GM12878 (cell line): ENCODE results near the gene PHF2.

Experiments used
- BCLAF1 ChIP-seq: fragments of 450-650 bp; IDR thresholded peaks from 2 replicates; pipeline ENCODE4 v1.6.1; 2017; ENCODE audit warnings: antibody characterized with exemption, mild to moderate bottlenecking, moderate library complexity
- CTCF ChIP-seq, 3 experiments: IDR thresholded peaks in 2 of 3; conservative IDR thresholded peaks in 1 of 3; 2 replicates each; pipeline ENCODE4 v1.5.1; 2011; ENCODE audit warnings: low read depth in 3 of 3, low read length in 3 of 3, mild to moderate bottlenecking in 3 of 3, control low read depth in 2 of 3, moderate library complexity in 2 of 3, inconsistent platforms in 1 of 3, mixed read lengths in 1 of 3; ENCODE audit not compliant: control insufficient read depth in 2 of 3, insufficient read depth in 1 of 3; ENCODE audit errors: extremely low read depth in 1 of 3
- EZH2 ChIP-seq: IDR thresholded peaks from 2 replicates; pipeline ENCODE4 v1.6.1; 2012; ENCODE audit warnings: low read depth, mild to moderate bottlenecking, control low read depth, inconsistent platforms, low read length, borderline replicate concordance; ENCODE audit not compliant: control insufficient read depth
- JUND ChIP-seq: IDR thresholded peaks from 2 replicates; pipeline ENCODE4 v1.6.1; 2012; ENCODE audit warnings: low read depth, mild to moderate bottlenecking, low read length, improper control_type of control experiment, moderate library complexity
- MTA2 ChIP-seq: fragments of 450-650 bp; IDR thresholded peaks from 2 replicates; pipeline ENCODE4 v1.6.1; 2016; ENCODE audit warnings: low read depth, mild to moderate bottlenecking, moderate library complexity
- RAD21 ChIP-seq: IDR thresholded peaks from 2 replicates; pipeline ENCODE4 v1.6.1; 2011; ENCODE audit warnings: mild to moderate bottlenecking, low read depth, low read length, moderate library complexity; ENCODE audit not compliant: insufficient read depth
- REST ChIP-seq: IDR thresholded peaks from 2 replicates; pipeline ENCODE4 v1.6.1; 2012; ENCODE audit warnings: mild to moderate bottlenecking, low read depth, low read length
- SIN3A ChIP-seq: IDR thresholded peaks from 2 replicates; pipeline ENCODE4 v1.6.1; 2012; ENCODE audit warnings: low read depth, low read length, improper control_type of control experiment
- SP1 ChIP-seq: IDR thresholded peaks from one replicate; pipeline ENCODE4 v1.6.1; 2011; ENCODE audit warnings: low read depth, low read length
- SPI1 ChIP-seq: IDR thresholded peaks from 2 replicates; pipeline ENCODE4 v1.6.1; 2011; ENCODE audit warnings: low read depth, mild to moderate bottlenecking, low read length, moderate library complexity, borderline replicate concordance; ENCODE audit not compliant: insufficient read depth
- YY1 ChIP-seq: IDR thresholded peaks from 2 replicates; pipeline ENCODE4 v1.6.1; 2011; ENCODE audit warnings: low read depth, mild to moderate bottlenecking, low read length
- ZNF274 ChIP-seq: IDR thresholded peaks from one replicate; pipeline ENCODE4 v1.8.0; 2011; ENCODE audit not compliant: insufficient read length, insufficient read depth
- TF ChIP-seq, protein P1 (sequence below): IDR thresholded peaks from 2 replicates; pipeline ENCODE4 v1.6.1; 2012; ENCODE audit warnings: low read depth, low read length, improper control_type of control experiment

- TF ChIP-seq SPI1: no peak
- no peak for TF ChIP-seq ZNF274
- no peak for TF ChIP-seq RAD21
- no peak for TF ChIP-seq YY1
- no peak for TF ChIP-seq EZH2
- TF ChIP-seq, protein P1, sequence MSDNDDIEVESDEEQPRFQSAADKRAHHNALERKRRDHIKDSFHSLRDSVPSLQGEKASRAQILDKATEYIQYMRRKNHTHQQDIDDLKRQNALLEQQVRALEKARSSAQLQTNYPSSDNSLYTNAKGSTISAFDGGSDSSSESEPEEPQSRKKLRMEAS: no peak
- no peak for TF ChIP-seq REST
- TF ChIP-seq BCLAF1: no peak
- TF ChIP-seq CTCF (IDR thresholded peaks at IDR 0.05 in 2 of 3, conservative IDR thresholded peaks at IDR 0.05 in 1 of 3; ENCODE audit: control insufficient read depth in 2 of 3, extremely low read depth in 1 of 3, insufficient read depth in 1 of 3, low read depth in 3 of 3, low read length in 3 of 3): no peak
- TF ChIP-seq SIN3A: no peak
- no peak for TF ChIP-seq SP1
- no peak for TF ChIP-seq MTA2
- no peak for TF ChIP-seq JUND
Measured at GRCh38 chr9:93603011-93603410, 26.6 kb downstream of the PHF2 start.
